A172 (cell line): ENCODE measurements around the gene CBLC. TPM values are rescaled to one million over a fixed set of nuclear protein-coding genes. Genes with fewer than 3 reads are reported as not detected.
A peak's percentile ranks its signal among the peaks of the same experiment; 100 is the strongest.
"Not testable (repeated sequence)": the region's sequence is repeated elsewhere in the genome, so short reads cannot be mapped to it uniquely, and the experiment has no call there.

ENCODE experiments used
- DNase-seq: peaks from one replicate; pipeline ENCODE4 v3.0.0-alpha.2; 2015; ENCODE audit warnings: low spot score
- total RNA-seq: library from RNA; depleted of rRNA; stranded (reverse); fragments of >200 nt; shearing (Covaris generic); gene quantifications from 2 replicates; pipeline ENCODE4 v1.2.3, GENCODE V29; 2014

Gene CBLC
- total RNA-seq, 1 experiment from 2014 or later: not detected

GRCh38 chr19:44765033-44765948, 12.4 kb upstream of the CBLC start:
- no peak for DNase-seq

- no peak for DNase-seq
These were observed 11.7 kb upstream of the CBLC start for GRCh38 chr19:44765949-44766335.

GRCh38 chr19:44767295-44768180, 10.2 kb upstream of the CBLC start:
- DNase-seq: no peak

DNA sequence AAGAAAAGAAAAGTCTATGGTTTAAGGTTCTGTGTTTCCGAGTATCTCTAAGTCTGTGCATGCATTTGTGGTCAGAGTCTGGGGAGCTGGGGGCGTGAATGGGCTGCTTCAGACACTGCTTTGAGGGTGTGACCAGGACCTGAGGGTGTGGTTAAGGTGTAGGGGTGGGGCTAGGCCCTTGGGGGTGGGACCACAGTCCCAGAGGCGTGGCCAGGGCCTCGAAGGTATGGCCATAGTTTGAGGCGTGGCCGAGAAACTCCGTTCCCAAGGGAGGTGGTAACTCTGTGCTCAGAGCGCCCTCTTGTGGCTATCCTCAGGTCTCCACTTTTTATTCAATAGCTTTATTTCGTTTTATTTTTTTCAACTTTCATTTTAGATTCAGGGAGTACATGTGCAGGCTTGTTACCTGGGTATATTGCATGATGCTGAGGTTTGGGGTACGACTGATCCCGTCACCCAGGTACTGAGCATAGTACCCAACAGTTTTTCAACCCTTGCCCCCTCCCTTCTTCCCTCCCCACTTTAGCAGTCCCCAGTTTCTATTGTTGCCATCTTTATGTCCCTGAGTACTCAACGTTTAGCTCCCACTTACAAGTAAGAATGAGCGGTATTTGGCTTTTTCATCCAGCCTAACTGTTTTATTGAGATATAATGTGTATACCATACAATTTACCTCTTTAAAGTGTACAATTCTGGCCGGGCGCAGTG, 7.0 kb upstream of the CBLC start:
- peak; percentile 98 for DNase-seq

DNA sequence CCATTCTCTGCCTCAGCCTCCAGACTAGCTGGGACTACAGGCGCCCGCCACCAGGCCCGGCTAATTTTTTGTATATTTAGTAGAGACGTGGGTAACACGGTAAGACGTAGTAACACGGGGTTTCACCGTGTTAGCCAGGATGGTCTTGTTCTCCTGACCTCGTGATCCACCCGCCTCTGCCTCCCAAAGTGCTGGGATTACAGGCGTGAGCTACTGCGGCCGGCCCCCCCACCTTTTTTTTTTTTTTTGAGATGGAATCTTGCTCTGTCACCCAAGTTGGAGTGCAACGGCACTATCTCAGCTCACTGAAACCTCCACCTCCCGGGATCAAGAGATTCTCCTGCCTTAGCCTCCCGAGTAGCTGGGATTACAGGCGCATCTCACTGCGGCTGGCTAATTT, 5.5 kb upstream of the CBLC start:
- DNase-seq: not testable (repeated sequence)

DNA sequence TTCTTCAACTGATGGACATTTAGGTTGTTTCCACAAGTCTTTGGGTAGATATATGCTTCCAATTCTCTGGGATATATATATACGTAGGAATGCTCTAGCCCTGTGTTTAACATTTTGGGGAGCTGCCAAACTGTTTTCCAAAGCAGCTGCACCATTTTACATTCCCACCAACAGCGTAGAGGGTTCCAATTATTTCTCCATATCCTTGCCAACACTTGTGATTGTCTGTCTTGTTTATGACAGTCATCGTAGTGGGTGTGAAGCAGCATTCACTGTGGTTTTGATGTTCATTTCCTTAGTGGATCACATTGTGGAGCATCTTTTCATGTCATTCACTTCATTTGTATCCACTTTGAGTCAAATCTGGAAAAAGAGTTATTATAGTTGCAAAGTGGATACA, 4.7 kb upstream of the CBLC start:
- DNase-seq: no peak

GRCh38 chr19:44775676-44776240, 1.9 kb upstream of the CBLC start:
- DNase-seq: no peak

- no peak for DNase-seq
These were observed 1.1 kb upstream of the CBLC start for GRCh38 chr19:44776402-44777096.

DNA sequence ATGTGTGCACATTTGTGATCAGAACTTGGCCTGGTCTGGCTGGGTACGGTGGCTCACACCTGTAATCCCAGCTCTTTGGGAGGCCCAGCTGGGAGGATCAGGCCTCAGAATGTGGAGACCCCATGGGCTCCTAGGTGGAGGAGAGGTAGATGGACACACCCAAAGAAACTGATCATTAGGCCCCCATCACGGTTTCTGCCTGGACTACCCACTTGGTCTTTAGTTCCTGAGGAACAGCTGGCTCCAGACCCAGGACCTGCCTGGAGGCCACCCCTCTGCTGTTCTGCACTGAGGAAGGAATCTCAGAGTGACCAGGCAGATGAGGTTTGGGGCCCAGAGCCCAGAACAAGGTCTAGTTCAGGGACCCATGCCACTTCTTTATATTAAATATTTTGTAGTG, 1.5 kb downstream of the CBLC start:
- DNase-seq: no peak

- not testable (repeated sequence) for DNase-seq
These were observed 4.0 kb downstream of the CBLC start for GRCh38 chr19:44781694-44782093.

GRCh38 chr19:44782729-44783128, 5.0 kb downstream of the CBLC start:
- no peak for DNase-seq

- DNase-seq: no peak
These were observed 5.9 kb downstream of the CBLC start for GRCh38 chr19:44783545-44783944.

GRCh38 chr19:44785271-44785670, 7.6 kb downstream of the CBLC start:
- DNase-seq: no peak

GRCh38 chr19:44785993-44786392, 8.3 kb downstream of the CBLC start:
- DNase-seq: no peak

DNA sequence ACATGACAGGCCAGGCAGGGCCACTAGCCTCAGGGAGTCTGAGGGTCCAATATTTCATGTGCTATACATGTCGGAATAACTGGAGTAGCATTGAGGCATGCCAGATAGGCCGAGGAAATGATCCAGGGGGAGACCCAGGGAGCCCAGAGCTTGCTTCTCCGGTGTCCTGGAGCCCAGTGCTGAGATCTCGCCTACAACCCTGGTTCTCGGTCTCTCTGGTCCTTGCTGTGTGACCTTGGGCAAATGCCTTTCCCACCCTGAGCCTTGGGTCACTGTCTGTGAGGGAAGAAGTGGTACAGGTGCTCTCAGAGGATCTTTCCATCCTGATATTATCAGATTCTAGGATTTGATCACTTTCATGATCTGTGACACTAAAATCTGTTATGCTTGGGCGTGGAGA, 11.3 kb downstream of the CBLC start:
- DNase-seq: no peak

DNA sequence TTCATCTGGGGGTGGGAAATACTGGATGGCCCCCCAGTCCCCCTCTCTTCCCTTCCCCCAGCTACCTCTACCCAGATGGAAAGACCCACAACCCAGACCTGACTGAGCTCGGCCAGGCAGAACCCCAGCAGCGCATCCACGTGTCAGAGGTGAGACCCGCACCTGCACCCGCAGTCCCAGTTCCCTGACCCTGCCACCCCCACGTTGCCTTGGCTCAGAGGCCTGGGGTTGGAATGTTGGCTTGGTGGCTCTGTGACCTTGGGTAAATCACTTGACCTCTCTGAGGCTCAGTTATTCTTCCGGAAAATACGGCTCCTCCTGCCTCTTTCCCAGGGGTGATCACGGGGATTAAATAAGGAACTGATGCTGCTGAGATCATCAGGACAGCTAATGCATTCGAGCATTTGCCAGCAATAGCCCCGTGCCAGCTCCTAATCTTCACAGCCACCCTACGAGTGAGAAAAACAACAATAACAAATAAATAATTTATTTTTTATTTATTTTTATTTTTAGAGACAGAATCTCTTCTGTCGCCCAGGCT, 12.3 kb downstream of the CBLC start:
- no peak for DNase-seq

DNA sequence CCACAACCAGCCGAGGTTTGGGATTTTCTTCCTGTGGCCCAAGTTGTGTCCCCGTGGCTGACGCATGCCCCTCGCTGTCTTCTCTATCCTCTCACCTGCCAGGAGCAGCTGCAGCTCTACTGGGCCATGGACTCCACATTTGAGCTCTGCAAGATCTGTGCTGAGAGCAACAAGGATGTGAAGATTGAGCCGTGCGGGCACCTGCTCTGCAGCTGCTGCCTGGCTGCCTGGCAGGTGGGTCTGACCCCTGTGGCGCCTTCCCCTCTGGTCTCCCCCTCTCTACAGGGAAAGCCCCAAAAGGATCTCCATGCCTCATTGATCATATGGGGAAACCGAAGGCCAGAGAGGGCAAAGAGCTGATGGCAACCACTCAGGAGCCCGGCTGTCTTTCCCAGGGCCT, 14.6 kb downstream of the CBLC start:
- no peak for DNase-seq

DNA sequence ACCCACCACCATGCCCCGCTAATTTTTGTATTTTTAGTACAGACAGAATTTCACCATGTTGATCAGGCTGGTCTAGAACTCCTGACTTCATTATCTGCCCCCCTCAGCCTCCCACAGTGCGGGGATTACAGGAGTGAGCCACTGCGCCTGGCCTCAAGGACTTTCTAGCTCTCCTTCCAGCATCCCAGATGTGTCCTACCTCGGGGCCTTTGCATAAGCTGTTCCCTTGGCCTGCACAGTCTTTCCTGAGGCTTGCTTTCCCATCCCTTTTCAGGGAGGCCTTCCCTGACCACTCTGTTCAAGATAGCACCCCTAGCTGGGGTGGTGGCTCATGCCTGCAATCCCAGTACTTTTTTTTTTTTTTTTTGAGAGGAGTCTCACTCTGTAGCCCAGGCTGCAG, 16.9 kb downstream of the CBLC start:
- no peak for DNase-seq

- no peak for DNase-seq
These were observed 17.8 kb downstream of the CBLC start for GRCh38 chr19:44795398-44795987.

- DNase-seq: peak; percentile 13
These were observed 19.0 kb downstream of the CBLC start for GRCh38 chr19:44796701-44797115.
